Dermis microvascular lymphatic vessel endothelial cell (primary cell): Measurements from ENCODE around the gene LINGO1. TPM values are rescaled to one million over a fixed set of nuclear protein-coding genes. Genes with fewer than 3 reads are reported as not detected.

Experiments used
- DNase-seq, 2 donors: peaks; one replicate each; pipeline versions ENCODE4 v3.0.0 to v3.0.0-alpha.2; 2010; ENCODE audit warnings: low read depth in 2 of 2
- total RNA-seq: library from RNA; depleted of rRNA; stranded (reverse); fragments of >200 nt; gene quantifications from 2 replicates; pipeline ENCODE4 v1.2.1, GENCODE V29; 2014

The LINGO1 gene
- total RNA-seq, 1 donor from 2014 or later: 0.13 TPM

GRCh38 chr15:77596821-77597803 lies 35.6 kb downstream of the LINGO1 start:
- peak in 1 of 2 donors; percentile 33 for DNase-seq

DNA sequence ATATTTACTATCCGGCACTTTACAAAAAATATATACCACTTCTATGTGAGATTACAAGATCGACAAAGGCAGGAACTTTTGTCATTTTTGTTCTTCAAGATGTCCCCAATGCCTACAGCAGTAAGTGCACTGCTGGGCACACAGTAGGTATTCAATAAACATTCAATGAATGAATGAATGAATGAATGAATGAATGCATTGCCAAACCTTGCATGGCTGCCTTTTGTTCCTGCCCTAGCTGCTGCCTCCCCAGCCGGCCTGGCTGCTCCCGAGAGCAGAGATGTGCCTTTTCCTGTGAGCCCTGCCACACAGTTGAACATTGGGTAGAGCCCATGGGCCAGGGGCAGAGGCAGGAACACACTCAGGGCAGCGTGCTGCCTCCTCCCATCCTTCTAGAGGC lies 37.5 kb downstream of the LINGO1 start:
- no peak for DNase-seq

DNA sequence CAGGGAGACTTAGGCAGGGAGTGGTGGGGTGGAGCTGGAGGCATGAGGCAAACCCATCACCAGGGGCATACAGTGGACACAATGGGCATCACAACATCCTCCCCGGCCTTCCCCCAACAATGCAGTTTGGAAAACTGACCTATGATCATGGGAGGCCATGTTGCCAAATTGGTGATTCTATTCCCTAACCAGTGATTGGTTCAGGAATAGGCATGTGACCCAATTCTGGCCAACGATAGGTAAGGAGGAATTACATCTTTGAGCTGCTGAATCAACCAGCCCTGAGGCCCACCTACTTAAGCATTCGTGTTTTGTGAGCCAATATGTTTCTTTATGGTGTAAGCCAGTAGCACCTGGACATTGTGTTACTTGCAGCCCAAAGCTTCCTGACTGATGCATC lies 40.0 kb downstream of the LINGO1 start:
- DNase-seq: no peak

DNA sequence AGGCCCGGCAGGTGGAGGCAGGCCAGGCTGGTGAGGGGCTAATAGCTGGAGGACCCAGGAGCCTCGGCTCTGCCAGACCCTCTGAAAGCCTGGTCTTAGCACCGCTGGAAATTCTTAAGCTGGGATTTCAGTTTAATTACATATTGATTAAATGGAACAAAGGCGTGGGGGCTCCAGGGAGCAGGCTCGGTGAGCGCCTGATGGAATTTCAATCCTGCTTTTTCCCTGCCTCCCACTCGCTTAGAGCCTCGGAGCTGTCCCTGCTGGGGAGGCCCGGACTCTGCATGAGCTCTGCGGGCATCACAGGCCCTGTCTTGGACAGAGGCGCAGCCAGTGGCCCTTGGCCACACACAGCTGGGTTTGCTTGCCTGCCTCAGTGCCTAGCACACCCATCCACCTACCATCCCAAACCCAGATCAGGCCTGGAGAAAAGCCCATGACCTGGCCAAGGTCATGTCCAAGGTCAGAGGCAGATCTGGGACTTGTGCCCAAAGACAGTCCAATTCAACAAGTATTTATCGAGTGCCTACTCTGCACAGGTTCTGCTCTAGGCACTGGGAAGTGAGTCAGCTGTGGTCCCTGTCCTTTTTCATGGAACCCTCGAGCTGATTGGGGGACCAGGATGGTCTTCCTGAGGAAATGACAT lies 40.6 kb downstream of the LINGO1 start:
- DNase-seq: no peak

- peak in 1 of 2 donors; percentile 43 for DNase-seq
These were observed 42.9 kb downstream of the LINGO1 start for GRCh38 chr15:77589839-77590238.

- no peak for DNase-seq
These were observed 44.6 kb downstream of the LINGO1 start for GRCh38 chr15:77588126-77588525.

DNA sequence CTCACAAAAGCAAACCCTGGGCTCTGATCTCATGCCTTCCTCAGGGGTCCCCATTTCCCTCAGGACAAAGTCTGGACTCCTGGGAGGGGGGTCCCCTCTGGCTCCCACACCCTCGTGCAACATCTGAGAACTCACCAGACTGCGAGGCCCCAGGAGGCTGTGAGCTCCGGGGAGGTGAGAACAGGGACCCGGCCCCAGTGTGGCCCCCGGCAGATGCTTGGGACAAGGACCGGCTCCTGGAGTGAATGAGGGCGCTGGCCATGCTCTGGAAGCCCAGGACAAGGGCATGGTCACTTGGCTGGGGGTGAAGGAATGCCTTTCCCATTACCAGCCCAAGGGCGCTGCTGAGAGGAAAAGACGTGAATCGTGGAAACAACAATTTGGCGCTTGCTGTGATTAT lies 48.0 kb downstream of the LINGO1 start:
- no peak for DNase-seq

- peak in 1 of 2 donors; percentile 16 for DNase-seq
These were observed 48.5 kb downstream of the LINGO1 start for GRCh38 chr15:77584201-77584600.

DNA sequence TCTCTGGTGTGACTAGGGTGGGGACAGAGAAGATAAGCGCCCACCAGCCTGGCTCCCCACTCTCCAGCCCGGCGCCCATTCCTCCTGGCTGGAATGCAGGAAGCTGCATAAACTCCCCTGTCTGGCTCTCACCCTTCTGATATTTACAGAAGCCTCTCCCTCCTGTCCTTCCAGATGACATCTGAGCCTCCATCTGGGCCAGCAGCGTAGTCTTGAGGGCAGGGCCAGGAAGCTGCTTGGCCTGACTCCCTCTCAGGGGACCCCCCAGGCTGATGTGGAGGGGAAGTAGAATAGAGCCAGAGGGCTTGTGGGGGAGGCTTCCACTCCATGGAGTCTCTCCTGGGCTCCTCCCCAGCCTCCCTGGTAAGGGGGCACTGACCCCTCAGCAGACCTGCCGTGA lies 49.9 kb downstream of the LINGO1 start:
- no peak for DNase-seq

DNA sequence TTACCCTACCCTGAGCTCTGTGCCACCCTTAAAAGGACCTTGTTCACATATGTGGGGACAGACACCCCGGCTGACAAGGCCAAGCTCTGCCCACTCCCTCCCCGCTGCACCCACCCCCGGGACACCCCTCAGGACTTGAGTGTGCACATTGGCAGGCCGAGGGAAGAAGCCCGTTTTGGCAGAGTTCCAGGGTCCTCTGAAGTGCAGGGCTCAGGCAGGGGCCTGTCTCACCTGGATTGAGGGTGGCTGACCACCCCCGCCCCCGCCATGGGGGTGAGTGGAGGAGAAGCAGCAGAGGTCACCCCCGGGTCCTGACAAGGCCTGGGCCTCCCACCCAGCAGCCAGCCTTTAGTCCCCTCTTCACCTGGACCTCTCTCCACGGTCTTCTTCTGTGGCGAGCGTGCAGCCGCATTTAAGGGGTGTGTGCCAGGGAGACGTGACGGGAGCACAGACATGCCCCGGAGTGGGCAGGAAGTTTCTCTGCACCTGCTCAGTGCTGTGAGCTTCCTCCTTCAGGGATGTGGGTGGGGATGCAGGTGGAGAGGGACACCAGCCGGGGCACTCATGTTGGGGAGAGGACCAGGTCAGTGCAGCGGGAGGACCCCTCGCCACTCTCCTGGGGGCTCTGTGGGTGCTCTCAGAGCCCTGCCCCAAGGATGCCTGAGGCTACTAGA lies 50.7 kb downstream of the LINGO1 start:
- no peak for DNase-seq

DNA sequence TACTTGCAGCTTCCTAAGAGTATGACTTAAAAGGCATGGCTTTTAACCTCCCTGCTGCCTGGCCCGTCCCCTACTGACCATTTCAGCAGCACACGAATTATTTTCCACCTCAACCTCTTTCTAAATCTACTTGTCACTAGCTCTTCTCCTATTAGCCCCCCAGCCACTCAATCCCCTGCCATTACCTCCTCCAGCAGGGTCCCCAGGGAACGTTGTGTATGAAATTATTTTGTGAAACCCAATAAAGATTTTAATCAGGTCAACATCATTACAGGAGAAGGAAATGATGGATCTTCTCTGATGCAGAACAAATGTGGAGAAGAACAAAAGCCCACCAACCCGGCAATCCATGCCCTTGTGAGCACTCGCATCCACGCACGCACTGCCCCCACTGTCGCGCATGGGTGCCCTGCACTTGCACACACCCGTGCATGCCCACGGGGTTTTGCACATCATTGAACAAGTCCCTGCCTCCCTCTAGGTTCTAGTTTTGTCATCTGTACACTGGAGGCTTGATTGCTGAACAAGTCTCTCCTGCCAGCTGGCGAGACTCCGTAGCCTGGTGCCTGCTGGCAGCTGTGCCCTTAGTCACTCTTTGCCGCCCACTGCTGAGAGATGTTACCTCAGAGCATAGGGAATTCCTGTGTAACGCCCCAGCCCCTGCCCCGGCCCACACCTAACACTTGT lies 51.6 kb downstream of the LINGO1 start:
- DNase-seq: no peak

DNA sequence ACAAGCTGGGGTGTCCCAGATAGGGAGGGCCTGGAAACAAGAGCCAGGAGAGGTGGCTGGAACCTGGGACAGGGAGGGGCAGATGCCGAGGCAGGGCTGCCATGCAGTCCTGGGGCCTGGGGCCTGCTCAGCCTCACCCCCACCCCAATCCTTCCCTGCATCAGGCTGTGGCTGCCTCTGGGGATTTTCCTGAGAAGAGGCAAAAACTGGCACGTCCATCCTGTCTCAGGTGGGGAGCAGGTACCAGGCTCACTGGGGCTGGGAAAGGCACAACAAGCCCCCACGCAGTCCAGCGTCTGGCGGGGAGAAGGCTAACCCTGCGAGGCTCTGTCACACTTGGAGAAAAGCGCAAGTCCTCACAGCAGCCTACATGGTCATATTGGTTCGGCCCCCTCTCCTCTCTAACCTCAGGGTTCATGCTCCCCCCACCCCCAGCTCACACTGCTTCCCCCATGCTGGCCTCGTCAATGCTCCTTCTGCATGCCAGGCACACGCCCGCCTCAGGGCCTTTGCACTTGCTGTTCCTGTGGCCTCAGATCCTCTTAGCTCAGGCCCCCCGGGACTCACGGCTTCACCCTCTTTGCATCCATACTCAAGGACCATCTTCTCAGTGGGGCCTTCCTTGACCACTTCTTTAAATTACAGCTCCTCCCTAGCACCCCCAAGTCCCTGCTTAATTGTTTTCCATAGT lies 53.1 kb downstream of the LINGO1 start:
- no peak for DNase-seq

GRCh38 chr15:77578641-77579372 lies 53.9 kb downstream of the LINGO1 start:
- no peak for DNase-seq

GRCh38 chr15:77577366-77577950 lies 55.3 kb downstream of the LINGO1 start:
- no peak for DNase-seq

- no peak for DNase-seq
These were observed 56.2 kb downstream of the LINGO1 start for GRCh38 chr15:77576538-77576937.

GRCh38 chr15:77575203-77575934 lies 57.3 kb downstream of the LINGO1 start:
- no peak for DNase-seq

GRCh38 chr15:77574521-77575202 lies 58.0 kb downstream of the LINGO1 start:
- DNase-seq: no peak

DNA sequence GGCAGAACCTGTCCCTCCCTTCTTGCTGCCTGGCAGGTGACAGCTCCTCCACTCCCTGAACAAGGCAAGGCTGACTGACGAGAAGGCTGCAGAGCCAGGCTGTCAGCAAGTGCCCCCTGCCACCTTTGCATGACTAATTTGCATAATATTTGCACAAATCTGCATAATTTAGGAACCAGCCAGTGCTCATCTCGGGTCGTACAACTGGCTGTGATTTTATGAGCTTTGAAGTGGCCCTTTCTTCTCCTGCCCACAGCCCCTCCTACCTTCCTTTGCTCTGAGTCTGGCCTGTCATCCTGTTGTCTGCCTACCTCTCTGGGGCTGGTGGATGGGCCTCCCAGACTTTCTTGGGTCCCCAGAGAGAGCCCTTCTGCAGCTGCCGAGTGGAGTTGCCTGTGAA lies 58.9 kb downstream of the LINGO1 start:
- no peak for DNase-seq

GRCh38 chr15:77572186-77572585 lies 60.5 kb downstream of the LINGO1 start:
- no peak for DNase-seq
